HepG2 (cell line): ENCODE data around the gene COL9A3. TPM values are rescaled to one million over a fixed set of nuclear protein-coding genes. Genes with fewer than 3 reads are reported as not detected.

Experiments used
- EHMT2 ChIP-seq: fragments of 200-600 bp; sonication (generic); IDR thresholded peaks from 2 replicates; pipeline ENCODE4 v1.7.0; 2017; ENCODE audit warnings: antibody characterized with exemption, low read depth, low read length, borderline replicate concordance
- GPN1 ChIP-seq: sonication (generic); formaldehyde crosslinking; IDR thresholded peaks from 2 replicates; pipeline ENCODE4 v1.5.1; 2020; ENCODE audit warnings: missing genetic modification reagents, borderline replicate concordance
- HNRNPH1 ChIP-seq: fragments of 200-400 bp; formaldehyde crosslinking; optimal IDR thresholded peaks from 2 replicates; pipeline ENCODE3; 2017; ENCODE audit warnings: mild to moderate bottlenecking, low read depth, low read length
- MED1 ChIP-seq: sonication (generic); formaldehyde crosslinking; IDR thresholded peaks from 2 replicates; pipeline ENCODE4 v1.4.0; 2020; ENCODE audit warnings: missing genetic modification reagents
- NKX3-1 ChIP-seq: sonication (generic); formaldehyde crosslinking; IDR thresholded peaks from 2 replicates; pipeline ENCODE4 v1.5.0; 2020; ENCODE audit warnings: missing genetic modification reagents
- PAX8 ChIP-seq: sonication (generic); formaldehyde crosslinking; IDR thresholded peaks from 2 replicates; pipeline ENCODE4 v1.8.0; 2022; ENCODE audit warnings: mild to moderate bottlenecking, missing genetic modification reagents, borderline replicate concordance
- PLRG1 ChIP-seq: fragments of 450-650 bp; conservative IDR thresholded peaks from 2 replicates; pipeline ENCODE4 v1.6.1; 2016
- RBAK ChIP-seq: sonication (generic); formaldehyde crosslinking; IDR thresholded peaks from 2 replicates; pipeline ENCODE4 v1.5.1; 2020; ENCODE audit warnings: mild to moderate bottlenecking, missing genetic modification reagents
- SRSF4 ChIP-seq: fragments of 200-400 bp; formaldehyde crosslinking; IDR thresholded peaks from one replicate; pipeline ENCODE4 v1.6.1; 2018; ENCODE audit warnings: mild to moderate bottlenecking, low read depth, low read length, moderate library complexity; ENCODE audit not compliant: poor library complexity, severe bottlenecking
- TAF1 ChIP-seq: sonication (generic); formaldehyde crosslinking; IDR thresholded peaks from 2 replicates; pipeline ENCODE4 v1.4.0; 2020; ENCODE audit warnings: missing genetic modification reagents
- TCF12 ChIP-seq, 2 experiments: fragments of 450-650 bp in 1 of 2; sonication (generic) in 1 of 2; formaldehyde crosslinking in 1 of 2; IDR thresholded peaks; 2 replicates each; pipeline versions ENCODE4 v1.6.1 to v1.8.0; 2017 to 2022; ENCODE audit warnings: antibody characterized with exemption in 1 of 2, mild to moderate bottlenecking in 1 of 2, missing genetic modification reagents in 1 of 2, moderate library complexity in 1 of 2
- ZBTB49 ChIP-seq: sonication (generic); formaldehyde crosslinking; IDR thresholded peaks from 2 replicates; pipeline ENCODE4 v1.4.0; 2020; ENCODE audit warnings: missing genetic modification reagents, borderline replicate concordance
- ZFP82 ChIP-seq: sonication (generic); formaldehyde crosslinking; IDR thresholded peaks from 2 replicates; pipeline ENCODE4 v1.5.1; 2020; ENCODE audit warnings: mild to moderate bottlenecking, missing genetic modification reagents, borderline replicate concordance
- ZNF296 ChIP-seq: sonication (generic); formaldehyde crosslinking; conservative IDR thresholded peaks from 2 replicates; pipeline ENCODE4 v1.5.0; 2020; ENCODE audit warnings: mild to moderate bottlenecking, missing genetic modification reagents
- ZNF30 ChIP-seq: sonication (generic); formaldehyde crosslinking; IDR thresholded peaks from 2 replicates; pipeline ENCODE4 v1.5.0; 2020; ENCODE audit warnings: mild to moderate bottlenecking, missing genetic modification reagents
- ZNF367 ChIP-seq: sonication (generic); formaldehyde crosslinking; IDR thresholded peaks from 2 replicates; pipeline ENCODE4 v1.4.0; 2020; ENCODE audit warnings: missing genetic modification reagents, borderline replicate concordance
- ZNF891 ChIP-seq: sonication (generic); formaldehyde crosslinking; IDR thresholded peaks from 2 replicates; pipeline ENCODE4 v1.5.0; 2020; ENCODE audit warnings: mild to moderate bottlenecking, missing genetic modification reagents
- ZXDC ChIP-seq: sonication (generic); formaldehyde crosslinking; IDR thresholded peaks from 2 replicates; pipeline ENCODE4 v1.5.0; 2020; ENCODE audit warnings: mild to moderate bottlenecking, missing genetic modification reagents
- polyA plus RNA-seq, 8 experiments: library from polyadenylated mRNA; depleted of rRNA in 3 of 8; stranded (reverse) in 7 of 8; unstranded in 1 of 8; fragments of >200 nt; fragmentation: Illumina TruSeq in 4 of 8; extraction: Trizol in 4 of 8; gene quantifications; 2 replicates each; pipeline versions ENCODE4 v1.2.1 to v1.2.3, GENCODE V29; 2011 to 2016; ENCODE audit warnings: low read depth in 4 of 8, missing spikeins in 1 of 8, mixed read lengths in 1 of 8; ENCODE audit not compliant: insufficient read depth in 1 of 8
- total RNA-seq, 5 experiments: library from RNA; depleted of rRNA; stranded (reverse); fragments of >200 nt; fragmentation: Illumina TruSeq; extraction: Trizol; gene quantifications; 2 replicates each; pipeline ENCODE4 v1.2.3, GENCODE V29; 2016; ENCODE audit warnings: low read depth in 1 of 5
- TF ChIP-seq, protein P1 (sequence below): IDR thresholded peaks from 2 replicates; pipeline ENCODE4 v1.6.1; 2016; ENCODE audit warnings: low read depth, borderline replicate concordance
- TF ChIP-seq, protein P2 (sequence below): sonication (generic); formaldehyde crosslinking; IDR thresholded peaks from 2 replicates; pipeline ENCODE4 v1.5.1; 2020; ENCODE audit warnings: mild to moderate bottlenecking, missing genetic modification reagents

The COL9A3 gene
- total and polyA plus RNA-seq, 2 of the 13 experiments (the other 11 are each of a cell fraction or from before 2014, with no cell fraction given) = 155 to 204 TPM

- TF ChIP-seq TAF1 (CRISPR knock-in tag) = peak; percentile 91
- TF ChIP-seq PLRG1 = no peak
- peak; percentile 77 for TF ChIP-seq MED1 (CRISPR knock-in tag)
- no peak for TF ChIP-seq ZNF296 (CRISPR knock-in tag)
- no peak for TF ChIP-seq HNRNPH1
- no peak for TF ChIP-seq PAX8 (CRISPR knock-in tag)
- TF ChIP-seq ZBTB49 (CRISPR knock-in tag) = no peak
- TF ChIP-seq ZNF367 (CRISPR knock-in tag) = 0 out of 2 replicates have a peak, but pooled peaks have one; percentile 78
- TF ChIP-seq, protein P1, sequence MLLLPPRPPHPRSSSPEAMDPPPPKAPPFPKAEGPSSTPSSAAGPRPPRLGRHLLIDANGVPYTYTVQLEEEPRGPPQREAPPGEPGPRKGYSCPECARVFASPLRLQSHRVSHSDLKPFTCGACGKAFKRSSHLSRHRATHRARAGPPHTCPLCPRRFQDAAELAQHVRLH = peak; percentile 45; the same call in 1 of the 2 replicates
- TF ChIP-seq, protein P2, sequence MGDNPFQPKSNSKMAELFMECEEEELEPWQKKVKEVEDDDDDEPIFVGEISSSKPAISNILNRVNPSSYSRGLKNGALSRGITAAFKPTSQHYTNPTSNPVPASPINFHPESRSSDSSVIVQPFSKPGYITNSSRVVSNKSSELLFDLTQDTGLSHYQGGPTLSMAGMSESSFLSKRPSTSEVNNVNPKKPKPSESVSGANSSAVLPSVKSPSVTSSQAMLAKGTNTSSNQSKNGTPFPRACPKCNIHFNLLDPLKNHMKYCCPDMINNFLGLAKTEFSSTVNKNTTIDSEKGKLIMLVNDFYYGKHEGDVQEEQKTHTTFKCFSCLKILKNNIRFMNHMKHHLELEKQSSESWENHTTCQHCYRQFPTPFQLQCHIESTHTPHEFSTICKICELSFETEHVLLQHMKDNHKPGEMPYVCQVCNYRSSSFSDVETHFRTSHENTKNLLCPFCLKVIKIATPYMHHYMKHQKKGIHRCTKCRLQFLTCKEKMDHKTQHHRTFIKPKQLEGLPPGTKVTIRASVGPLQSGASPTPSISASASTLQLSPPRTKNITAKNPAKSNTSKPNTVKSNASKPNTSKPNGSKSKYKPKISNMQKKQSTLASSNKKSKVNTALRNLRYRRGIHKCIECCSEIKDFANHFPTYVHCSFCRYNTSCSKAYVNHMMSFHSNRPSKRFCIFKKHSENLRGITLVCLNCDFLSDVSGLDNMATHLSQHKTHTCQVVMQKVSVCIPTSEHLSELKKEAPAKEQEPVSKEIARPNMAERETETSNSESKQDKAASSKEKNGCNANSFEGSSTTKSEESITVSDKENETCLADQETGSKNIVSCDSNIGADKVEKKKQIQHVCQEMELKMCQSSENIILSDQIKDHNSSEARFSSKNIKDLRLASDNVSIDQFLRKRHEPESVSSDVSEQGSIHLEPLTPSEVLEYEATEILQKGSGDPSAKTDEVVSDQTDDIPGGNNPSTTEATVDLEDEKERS (CRISPR knock-in tag) = peak; percentile 84; the same call in 1 of the 2 replicates
- no peak for TF ChIP-seq TCF12 (IDR thresholded peaks at IDR 0.05)
- TF ChIP-seq TCF12 (CRISPR knock-in tag; IDR thresholded peaks at IDR 0.05) = no peak
- no peak for TF ChIP-seq RBAK (CRISPR knock-in tag)
- TF ChIP-seq ZNF891 = peak; percentile 74
- no peak for TF ChIP-seq GPN1 (CRISPR knock-in tag)
- TF ChIP-seq NKX3-1 (CRISPR knock-in tag) = peak; percentile 86; the same call in 1 of the 2 replicates
- no peak for TF ChIP-seq SRSF4
- no peak for TF ChIP-seq ZNF30 (CRISPR knock-in tag)
- TF ChIP-seq ZFP82 = no peak
- TF ChIP-seq EHMT2 = no peak
- TF ChIP-seq ZXDC = no peak
Measured at GRCh38 chr20:62795023-62795761, 21.7 kb upstream of the COL9A3 start (continued).
